Ascending aorta (tissue), 2 donors: ENCODE measurements around the gene MORC1. TPM values are rescaled to one million over a fixed set of nuclear protein-coding genes. Genes with fewer than 3 reads are reported as not detected.
A peak's percentile ranks its signal among the peaks of the same experiment; 100 is the strongest.

Experiments used
- DNase-seq, 2 donors: peaks; one replicate each; pipeline ENCODE4 v3.0.0-alpha.2; 2019; ENCODE audit warnings: low spot score in 2 of 2
- H3K27ac ChIP-seq, 2 donors: fragments of 200-600 bp; sonication (generic); one replicate each; pipeline ENCODE4 v1.5.1; 2016 to 2017; ENCODE audit warnings: mild to moderate bottlenecking in 1 of 2
- H3K27me3 ChIP-seq: fragments of 200-600 bp; sonication (generic); one replicate; pipeline ENCODE4 v1.5.1; 2017
- H3K36me3 ChIP-seq, 2 donors: fragments of 200-600 bp; sonication (generic); one replicate each; pipeline ENCODE4 v1.5.1; 2016
- H3K4me1 ChIP-seq, 2 donors: fragments of 200-600 bp; sonication (generic); one replicate each; pipeline ENCODE4 v1.5.1; 2016 to 2017; ENCODE audit warnings: mild to moderate bottlenecking in 1 of 2
- H3K4me3 ChIP-seq, 2 donors: fragments of 200-600 bp; sonication (generic); one replicate each; pipeline ENCODE4 v1.5.1; 2016 to 2017; ENCODE audit warnings: mild to moderate bottlenecking in 1 of 2
- H3K9me3 ChIP-seq, 2 donors: fragments of 200-600 bp; sonication (generic); one replicate each; pipeline ENCODE4 v1.5.1; 2016
- CTCF ChIP-seq, 3 experiments: fragments of 200-600 bp in 2 of 3; fragments of 450-650 bp in 1 of 3; sonication (generic) in 2 of 3; IDR thresholded peaks; one replicate each; pipeline ENCODE4 v1.5.1; 2016 to 2019; ENCODE audit warnings: antibody characterized with exemption in 3 of 3, mild to moderate bottlenecking in 1 of 3, moderate library complexity in 1 of 3
- intact Hi-C: fragments of 100-400 bp; cut with DNase I; formaldehyde crosslinking; loops from one replicate; pipeline ENCODE4 v1.15.1; 2023
- total RNA-seq: library from RNA; depleted of rRNA; stranded (reverse); fragments of >200 nt; gene quantifications from one replicate; pipeline ENCODE4 v1.1.0, GENCODE V29; 2016

MORC1 gene
- total RNA-seq, 1 donor from 2014 or later: not detected

DNA sequence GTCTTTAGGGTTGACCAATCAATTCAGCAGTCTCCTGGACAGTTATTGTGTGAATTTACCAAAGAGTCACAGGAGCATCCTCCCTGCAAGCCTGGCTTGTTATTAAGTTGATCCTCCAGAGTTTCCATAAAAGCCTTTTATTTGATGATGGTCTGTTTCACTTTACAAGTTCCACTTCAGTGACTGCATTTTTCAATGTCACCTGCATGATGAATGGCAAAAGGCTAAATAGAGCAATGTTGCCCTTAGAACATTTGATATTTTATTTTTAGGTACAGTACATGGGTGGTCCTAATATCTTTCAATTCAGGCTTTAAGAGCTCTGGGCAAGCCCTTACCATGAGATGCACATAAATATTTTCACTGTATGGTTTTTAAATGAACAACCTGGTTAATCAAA is 186.9 kb downstream of the MORC1 start:
- Histone ChIP-seq H3K9me3 (peaks cover 0 to 4% of the 10 kb centered on the region in 2 donors), H3K27me3 (no peaks in the 10 kb centered on the region), H3K27ac (no peak overlapping the region), H3K36me3 (no peaks in the 10 kb centered on the region), H3K4me1 (no peaks in the 10 kb centered on the region), H3K4me3 (no peak overlapping the region)
- no peak for DNase-seq
- no peak for TF ChIP-seq CTCF (IDR thresholded peaks at IDR 0.05)
- intact Hi-C loops: no loop called here

GRCh38 chr3:108918866-108919265 is 199.1 kb downstream of the MORC1 start:
- intact Hi-C loops: no loop called here
- no peak for TF ChIP-seq CTCF (IDR thresholded peaks at IDR 0.05)
- H3K9me3 ChIP-seq: no peaks in the 10 kb centered on the region

DNA sequence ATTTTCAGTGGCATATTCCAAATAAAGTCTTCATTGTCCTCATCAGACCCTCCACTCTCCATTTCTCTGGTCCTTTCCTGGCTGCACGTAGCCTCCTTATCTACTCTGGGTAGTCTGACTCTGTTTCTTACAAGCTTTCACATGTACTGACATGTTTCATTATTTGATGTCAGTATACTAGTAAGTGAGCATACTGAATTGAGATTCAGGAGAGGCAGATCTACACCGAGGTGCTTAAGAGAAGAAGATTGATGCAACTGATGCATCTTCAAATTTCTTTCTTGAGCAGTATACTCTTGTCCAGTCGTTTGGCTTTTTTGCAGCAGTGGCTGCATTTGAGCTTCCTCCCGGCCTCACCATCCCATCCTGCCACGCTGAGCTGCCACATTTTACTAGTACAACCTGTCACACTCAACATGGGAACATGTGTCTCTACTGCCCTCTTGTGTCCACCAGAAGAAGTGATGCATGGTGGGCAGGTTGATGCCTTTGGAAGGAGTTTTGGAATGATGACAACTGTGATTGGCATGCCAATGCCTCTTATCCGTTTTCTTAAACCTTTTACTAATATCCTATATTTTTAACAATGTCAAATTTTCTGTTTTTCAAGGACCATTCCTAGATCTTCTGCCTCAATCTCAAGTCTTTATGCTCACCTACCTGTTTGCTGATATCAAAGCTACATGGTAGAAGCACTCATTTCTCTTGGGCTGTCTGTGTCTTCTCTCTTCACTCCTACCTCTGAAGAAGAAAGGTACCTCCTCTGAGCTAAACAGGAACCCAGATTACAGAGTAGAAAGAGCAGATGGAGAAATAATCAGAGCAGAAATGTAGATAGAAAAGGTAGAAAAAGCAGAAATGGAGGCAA is 202.9 kb downstream of the MORC1 start:
- no peaks in the 10 kb centered on the region for H3K36me3 ChIP-seq
- DNase-seq: no peak
- H3K9me3 ChIP-seq: no peaks in the 10 kb centered on the region
- no peaks in the 10 kb centered on the region for H3K4me1 ChIP-seq
- intact Hi-C loops: no loop called here
- TF ChIP-seq CTCF (IDR thresholded peaks at IDR 0.05): peak in 2 of 3 experiments; percentile 53 to 67
- no peak overlapping the region for H3K4me3 ChIP-seq
- H3K27ac ChIP-seq: no peak overlapping the region
- H3K27me3 ChIP-seq: no peaks in the 10 kb centered on the region

More at GRCh38 chr3:108918866-108919265, 199.1 kb downstream of the MORC1 start:
- Histone ChIP-seq H3K4me1 (no peaks in the 10 kb centered on the region), H3K4me3 (no peak overlapping the region), H3K36me3 (no peaks in the 10 kb centered on the region), H3K27me3 (no peaks in the 10 kb centered on the region), H3K27ac (no peak overlapping the region)
- DNase-seq: no peak

DNA sequence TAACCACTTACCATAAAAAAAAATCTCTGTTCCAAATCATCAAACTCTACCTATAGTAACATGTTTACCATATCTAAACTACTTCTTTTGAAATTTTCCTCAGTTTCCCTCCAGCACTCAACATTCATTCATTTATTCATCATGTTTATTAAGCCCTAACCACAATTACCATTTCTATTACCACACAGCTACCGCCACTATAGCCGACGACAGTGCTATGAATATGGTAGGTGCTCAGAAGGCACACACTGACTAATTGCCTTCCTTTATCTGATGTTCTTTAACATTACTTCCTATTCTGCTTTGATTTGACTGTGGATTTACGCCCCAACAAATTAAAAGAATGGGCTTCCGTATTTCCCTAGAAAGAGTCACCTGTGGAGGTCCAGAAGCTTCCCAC is 208.1 kb downstream of the MORC1 start:
- Histone ChIP-seq H3K36me3 (no peaks in the 10 kb centered on the region), H3K27ac (no peak overlapping the region), H3K4me3 (no peak overlapping the region), H3K9me3 (no peaks in the 10 kb centered on the region), H3K4me1 (no peaks in the 10 kb centered on the region), H3K27me3 (no peaks in the 10 kb centered on the region)
- no peak for DNase-seq
- intact Hi-C loops: no loop called here
- TF ChIP-seq CTCF (IDR thresholded peaks at IDR 0.05): no peak

Other genes with a start within 250 kb of the MORC1 start
- not detected for gene GUCA1C, start 164.3 kb downstream of the MORC1 start, total RNA-seq
- not detected for gene C3orf85, start 18.6 kb upstream of the MORC1 start, total RNA-seq
- gene DPPA2, start 198.4 kb upstream of the MORC1 start, total RNA-seq: not detected
- gene DPPA4, start 219.4 kb upstream of the MORC1 start, total RNA-seq: not detected